GM18505 (cell line): ENCODE results near the gene PTPRN2.

Experiments used
- ATAC-seq: cut with Tn5 transposase; IDR thresholded peaks from one replicate; pipeline ENCODE4 v1.9.1; 2021; ENCODE audit not compliant: unreplicated experiment
- POLR2A ChIP-seq: IDR thresholded peaks from 4 replicates; pipeline ENCODE4 v1.6.1; 2011; ENCODE audit warnings: borderline replicate concordance; ENCODE audit not compliant: insufficient read depth, insufficient read length; ENCODE audit errors: extremely low read depth

The PTPRN2 gene

DNA sequence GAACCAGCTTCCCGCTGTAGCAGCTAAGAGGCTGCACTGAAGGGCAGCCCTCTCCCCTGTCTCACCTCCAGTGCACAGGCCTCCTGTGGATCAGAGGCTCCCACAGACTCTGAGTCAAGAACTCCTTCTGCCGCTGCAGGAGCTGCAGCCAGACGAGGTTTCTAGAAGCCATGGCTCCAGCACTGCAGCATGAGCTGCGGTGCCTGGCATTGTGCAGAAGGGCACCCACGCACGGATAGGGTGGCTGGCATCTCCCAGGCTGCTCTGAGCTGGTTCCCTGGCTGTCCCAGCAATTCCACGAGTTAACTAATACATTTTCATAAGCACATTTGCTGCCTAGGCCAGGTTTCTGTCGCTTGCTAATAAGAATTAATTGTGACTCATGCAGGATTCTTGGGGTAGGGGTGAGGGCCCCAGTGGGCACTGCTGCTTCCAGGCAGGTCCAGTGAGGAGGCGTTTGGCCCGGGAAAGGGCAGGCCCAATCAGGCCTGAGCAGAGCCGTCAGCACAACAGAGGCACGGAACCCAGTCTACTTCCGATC lies 656.6 kb downstream of the PTPRN2 start:
- TF ChIP-seq POLR2A, result no peak
- ATAC-seq, result no peak

GRCh38 chr7:157930441-157930840 lies 657.2 kb downstream of the PTPRN2 start:
- ATAC-seq, result no peak
- no peak for TF ChIP-seq POLR2A

DNA sequence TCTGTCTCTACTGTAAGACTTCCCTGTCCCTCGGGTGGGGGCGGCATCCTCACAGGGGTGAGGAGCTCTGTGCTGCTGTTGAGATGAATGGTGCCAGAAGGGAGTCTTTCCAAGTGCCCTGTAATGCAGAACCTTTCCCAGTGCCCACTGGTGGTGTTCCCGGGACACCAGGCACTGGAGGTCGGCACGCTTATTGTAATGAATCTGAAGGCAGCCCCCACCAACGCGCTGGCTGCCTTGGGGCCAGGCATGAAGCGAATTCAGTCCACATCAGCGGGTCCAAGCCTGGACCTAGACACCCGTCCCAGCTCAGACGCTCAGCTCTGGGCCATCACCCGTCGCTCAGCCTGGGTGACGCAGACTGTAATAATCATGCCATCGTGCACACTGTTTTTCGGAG lies 658.0 kb downstream of the PTPRN2 start:
- TF ChIP-seq POLR2A, result no peak
- no peak for ATAC-seq

DNA sequence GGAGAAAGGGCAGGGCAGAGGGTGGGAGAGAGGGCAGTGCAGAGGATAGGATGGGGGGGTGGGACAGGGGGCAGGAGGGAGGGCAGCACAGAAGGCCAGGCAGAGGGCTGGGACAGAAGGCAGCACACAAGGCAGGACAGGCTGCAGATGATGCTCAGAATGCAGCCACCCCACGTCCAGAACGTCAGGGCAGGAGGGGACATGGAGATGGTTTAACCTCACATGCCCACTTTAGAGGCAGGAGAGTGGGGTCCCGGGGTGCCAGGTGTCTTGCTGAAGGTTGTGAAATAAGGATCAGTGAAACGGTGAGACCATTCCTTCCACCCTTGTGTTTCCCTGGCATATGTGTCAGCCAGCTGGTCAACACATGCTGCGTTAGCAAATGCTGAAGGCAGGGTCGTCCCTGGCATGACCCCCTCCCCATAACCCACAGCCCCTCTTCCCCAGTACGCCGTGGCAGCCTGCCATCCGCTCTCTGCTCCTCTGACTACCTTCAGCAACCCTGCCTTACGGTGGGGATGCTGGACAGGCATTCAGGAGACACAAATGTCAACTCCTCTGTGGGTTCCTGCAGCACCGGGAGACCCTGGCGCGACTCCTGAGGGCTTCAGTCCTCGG lies 658.7 kb downstream of the PTPRN2 start:
- TF ChIP-seq POLR2A, result no peak
- no peak for ATAC-seq

DNA sequence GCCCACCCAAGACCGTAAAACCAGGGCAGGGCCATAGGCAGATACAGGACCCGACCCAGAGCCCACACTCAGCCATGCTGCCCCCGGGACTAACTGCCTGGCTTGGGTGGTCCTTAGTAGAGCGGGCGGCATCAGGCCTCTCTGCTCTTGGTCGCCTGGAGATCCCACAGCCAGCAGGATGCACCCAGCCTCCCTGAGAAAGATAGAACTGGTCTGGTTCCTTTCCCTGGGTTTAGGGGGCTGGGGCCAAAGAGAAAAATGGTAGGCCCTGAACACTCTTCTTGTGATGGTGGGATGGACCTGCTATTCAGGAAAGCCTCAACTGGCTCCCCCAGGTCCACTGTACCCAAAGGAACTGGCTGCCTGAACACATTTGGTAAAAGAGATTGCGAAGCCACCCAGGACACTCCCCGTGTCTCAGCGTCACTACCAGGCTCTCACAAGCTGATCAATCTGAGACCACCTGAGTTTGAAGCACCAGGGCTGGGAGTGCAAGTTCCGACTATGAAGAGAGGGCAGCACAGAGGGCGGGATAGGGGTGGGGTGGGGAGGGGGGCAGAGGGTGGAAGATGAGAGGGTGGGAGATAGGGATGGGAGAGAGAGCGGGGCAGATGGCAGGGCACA lies 659.3 kb downstream of the PTPRN2 start:
- no peak for ATAC-seq
- TF ChIP-seq POLR2A, result no peak

- ATAC-seq, result no peak
- TF ChIP-seq POLR2A, result no peak
Observed at GRCh38 chr7:157927313-157927925, 660.2 kb downstream of the PTPRN2 start.

- no peak for ATAC-seq
- no peak for TF ChIP-seq POLR2A
Observed at GRCh38 chr7:157926521-157927150, 661.0 kb downstream of the PTPRN2 start.

DNA sequence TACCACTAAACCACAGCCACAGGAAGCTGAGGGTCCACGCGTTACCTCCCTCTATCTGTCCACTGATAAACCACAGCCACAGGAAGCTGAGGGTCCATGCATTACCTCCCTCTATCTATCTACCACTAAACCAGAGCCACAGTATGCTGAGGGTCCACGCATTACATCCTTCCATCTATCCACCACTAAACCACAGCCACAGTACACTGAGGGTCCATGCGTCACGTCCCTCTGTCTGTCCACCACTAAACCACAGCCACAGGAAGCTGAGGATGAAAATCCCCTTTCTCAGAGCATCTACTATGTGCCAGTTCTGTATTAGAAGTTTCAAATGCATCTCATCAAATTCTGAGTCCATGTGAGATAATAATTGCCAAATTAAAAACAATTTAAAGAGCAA lies 661.5 kb downstream of the PTPRN2 start:
- no peak for ATAC-seq
- TF ChIP-seq POLR2A, result no peak

DNA sequence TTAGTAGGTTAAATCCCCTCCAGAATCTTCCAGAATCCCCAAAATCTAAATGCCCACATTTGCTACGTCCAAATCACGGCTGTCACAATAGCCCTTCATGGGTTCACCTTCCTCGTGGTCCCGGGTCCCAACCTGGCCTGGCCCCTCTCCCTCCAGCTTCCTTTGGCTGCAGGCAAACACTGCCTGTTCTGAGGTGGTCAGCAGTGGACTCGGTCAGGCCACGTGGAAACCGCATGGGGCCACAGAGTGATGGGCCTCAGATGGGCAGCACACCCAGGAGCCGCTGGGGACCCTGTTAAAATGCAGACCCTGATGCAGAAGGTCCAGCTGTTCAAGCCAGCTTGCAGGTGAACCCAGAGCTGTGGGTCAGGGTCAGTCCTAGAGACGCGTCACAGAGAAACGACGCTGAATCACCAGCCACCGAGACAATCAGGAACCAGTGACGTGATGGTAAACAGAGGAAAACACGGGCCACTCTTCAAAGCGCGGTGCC lies 662.2 kb downstream of the PTPRN2 start:
- no peak for TF ChIP-seq POLR2A
- ATAC-seq, result no peak

DNA sequence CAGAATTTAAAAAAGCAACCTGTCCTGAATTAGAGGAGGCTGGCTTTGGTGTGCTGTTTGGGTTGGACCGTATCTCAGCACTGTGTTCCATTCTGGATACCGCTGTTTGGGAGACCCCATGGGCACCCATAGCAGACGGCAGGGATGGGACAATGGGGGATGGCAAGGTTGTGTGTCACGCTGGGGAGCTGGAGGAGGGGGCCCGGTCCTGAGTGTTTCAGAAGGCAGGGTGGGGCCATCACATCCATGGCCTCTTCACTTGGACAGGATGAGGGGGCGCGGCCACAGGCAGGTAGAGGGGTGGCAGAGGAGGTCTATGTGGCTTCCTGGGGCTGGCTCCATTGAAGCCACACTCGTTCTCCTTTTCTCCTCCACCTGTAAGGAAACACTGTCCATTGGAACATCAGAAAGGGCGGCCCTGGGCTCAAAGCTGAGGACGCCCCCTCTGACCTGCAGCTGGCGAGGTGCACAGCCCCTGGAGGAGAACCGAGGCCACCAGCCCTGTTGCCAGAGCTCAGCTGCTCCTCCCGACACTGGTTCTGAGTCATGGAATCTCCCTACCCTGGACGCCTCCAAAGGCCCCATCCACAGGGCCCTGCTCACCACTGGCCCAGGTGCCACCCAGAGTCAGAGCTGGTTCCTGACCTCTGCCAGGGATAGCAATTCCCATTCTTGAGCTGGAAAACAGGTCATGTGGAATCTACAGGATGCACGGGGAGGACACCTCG lies 663.6 kb downstream of the PTPRN2 start:
- ATAC-seq, result no peak
- TF ChIP-seq POLR2A, result no peak

- ATAC-seq, result no peak
- TF ChIP-seq POLR2A, result no peak
Observed at GRCh38 chr7:157922576-157922975, 665.0 kb downstream of the PTPRN2 start.

- ATAC-seq, result no peak
- no peak for TF ChIP-seq POLR2A
Observed at GRCh38 chr7:157918326-157919080, 669.1 kb downstream of the PTPRN2 start.
